GM18861 (cell line): Measurements from ENCODE around the gene MAP1LC3A.
"Not testable (repeated sequence)": the region's sequence is repeated elsewhere in the genome, so short reads cannot be mapped to it uniquely, and the experiment has no call there.

Experiments used
- ATAC-seq: cut with Tn5 transposase; IDR thresholded peaks from one replicate; pipeline ENCODE4 v1.9.1; 2021; ENCODE audit not compliant: unreplicated experiment

Gene MAP1LC3A

GRCh38 chr20:34558320-34559218, at the start of gene MAP1LC3A:
TSS of gene MAP1LC3A (plus strand) at chr20:34558718. CDS start at chr20:34558869, 151 bp downstream.
- ATAC-seq: no peak

- no peak for ATAC-seq
Observed at GRCh38 chr20:34510575-34510974, 47.9 kb upstream of the MAP1LC3A start.

GRCh38 chr20:34511891-34512265, 46.6 kb upstream of the MAP1LC3A start:
- ATAC-seq: no peak

GRCh38 chr20:34512266-34512954, 46.1 kb upstream of the MAP1LC3A start:
- no peak for ATAC-seq

- ATAC-seq: no peak
Observed at GRCh38 chr20:34512955-34513419, 45.5 kb upstream of the MAP1LC3A start.

- ATAC-seq: not testable (repeated sequence)
Observed at GRCh38 chr20:34514034-34514433, 44.5 kb upstream of the MAP1LC3A start.

GRCh38 chr20:34514897-34515483, 43.5 kb upstream of the MAP1LC3A start:
- no peak for ATAC-seq

- peak; percentile 36 for ATAC-seq
Observed at GRCh38 chr20:34515484-34516246, 42.9 kb upstream of the MAP1LC3A start.

- peak; percentile 63 for ATAC-seq
Observed at GRCh38 chr20:34516247-34517113, 42.0 kb upstream of the MAP1LC3A start, which contains the start of gene DYNLRB1. TSS of gene DYNLRB1 (plus strand) at chr20:34516422. CDS start at chr20:34516459, 37 bp downstream.

GRCh38 chr20:34517114-34517505, 41.4 kb upstream of the MAP1LC3A start:
- ATAC-seq: no peak

GRCh38 chr20:34518863-34519262, 39.7 kb upstream of the MAP1LC3A start:
- not testable (repeated sequence) for ATAC-seq

- not testable (repeated sequence) for ATAC-seq
Observed at GRCh38 chr20:34519841-34520240, 38.7 kb upstream of the MAP1LC3A start.

GRCh38 chr20:34522969-34523871, 35.3 kb upstream of the MAP1LC3A start:
- no peak for ATAC-seq

GRCh38 chr20:34524426-34524825, 34.1 kb upstream of the MAP1LC3A start:
- no peak for ATAC-seq

GRCh38 chr20:34525342-34525708, 33.2 kb upstream of the MAP1LC3A start:
- ATAC-seq: no peak

- ATAC-seq: no peak
Observed at GRCh38 chr20:34525709-34526416, 32.7 kb upstream of the MAP1LC3A start.

GRCh38 chr20:34526466-34526865, 32.1 kb upstream of the MAP1LC3A start:
- ATAC-seq: no peak

- no peak for ATAC-seq
Observed at GRCh38 chr20:34527016-34527415, 31.5 kb upstream of the MAP1LC3A start.
